Keratinocyte (primary cell): Measurements from ENCODE around the gene STKLD1.

Source experiments
- CTCF ChIP-seq, 3 experiments: IDR thresholded peaks in 1 of 3; conservative IDR thresholded peaks in 1 of 3; optimal IDR thresholded peaks in 1 of 3; 2 replicates in 2 of 3; 3 replicates in 1 of 3; pipeline versions ENCODE3 to v1.5.1; 2011; ENCODE audit warnings: low read length in 3 of 3, mild to moderate bottlenecking in 3 of 3, moderate library complexity in 2 of 3, control low read depth in 1 of 3, inconsistent platforms in 1 of 3; ENCODE audit not compliant: insufficient read depth in 2 of 3; ENCODE audit errors: extremely low read depth in 1 of 3
- EZH2 ChIP-seq: IDR thresholded peaks from one replicate; pipeline ENCODE4 v1.6.1; 2012; ENCODE audit warnings: inconsistent platforms, mild to moderate bottlenecking, low read length, moderate library complexity

GRCh38 chr9:133401588-133401987 is 25.4 kb downstream of the STKLD1 start:
- TF ChIP-seq CTCF (optimal IDR thresholded peaks at IDR 0.05 in 1 of 3, IDR thresholded peaks at IDR 0.05 in 1 of 3, conservative IDR thresholded peaks at IDR 0.05 in 1 of 3; ENCODE audit: extremely low read depth in 1 of 3, insufficient read depth in 2 of 3, low read length in 3 of 3) (no peak), EZH2 (no peak)
